Measurements from ENCODE around the gene SNX22.

DNA sequence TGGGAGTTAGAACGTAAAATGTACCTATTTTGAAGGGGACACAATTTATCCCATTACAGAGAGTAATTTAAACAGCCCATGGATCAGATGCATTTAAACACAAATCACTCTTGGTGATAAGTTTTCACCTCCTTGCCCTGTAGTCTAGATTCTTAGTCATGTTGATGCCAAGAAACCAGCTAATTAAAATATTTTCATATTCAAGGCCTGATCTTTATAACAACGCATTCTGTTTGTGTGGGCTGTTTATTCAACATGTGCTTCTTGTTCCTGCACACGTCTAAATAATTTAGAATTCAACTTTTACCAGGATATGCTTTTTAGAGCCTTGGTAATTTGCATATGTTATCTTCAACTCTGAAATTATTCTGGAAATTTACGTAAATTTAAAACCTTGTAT lies 29.9 kb upstream of the SNX22 start:
- no peak for TF ChIP-seq POLR2A (IDR thresholded peaks at IDR 0.05)
- TF ChIP-seq, protein P1, sequence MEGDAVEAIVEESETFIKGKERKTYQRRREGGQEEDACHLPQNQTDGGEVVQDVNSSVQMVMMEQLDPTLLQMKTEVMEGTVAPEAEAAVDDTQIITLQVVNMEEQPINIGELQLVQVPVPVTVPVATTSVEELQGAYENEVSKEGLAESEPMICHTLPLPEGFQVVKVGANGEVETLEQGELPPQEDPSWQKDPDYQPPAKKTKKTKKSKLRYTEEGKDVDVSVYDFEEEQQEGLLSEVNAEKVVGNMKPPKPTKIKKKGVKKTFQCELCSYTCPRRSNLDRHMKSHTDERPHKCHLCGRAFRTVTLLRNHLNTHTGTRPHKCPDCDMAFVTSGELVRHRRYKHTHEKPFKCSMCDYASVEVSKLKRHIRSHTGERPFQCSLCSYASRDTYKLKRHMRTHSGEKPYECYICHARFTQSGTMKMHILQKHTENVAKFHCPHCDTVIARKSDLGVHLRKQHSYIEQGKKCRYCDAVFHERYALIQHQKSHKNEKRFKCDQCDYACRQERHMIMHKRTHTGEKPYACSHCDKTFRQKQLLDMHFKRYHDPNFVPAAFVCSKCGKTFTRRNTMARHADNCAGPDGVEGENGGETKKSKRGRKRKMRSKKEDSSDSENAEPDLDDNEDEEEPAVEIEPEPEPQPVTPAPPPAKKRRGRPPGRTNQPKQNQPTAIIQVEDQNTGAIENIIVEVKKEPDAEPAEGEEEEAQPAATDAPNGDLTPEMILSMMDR (IDR thresholded peaks at IDR 0.05) = no peak

Data from upper lobe of left lung (tissue), 4 donors.